Measurements from ENCODE around the gene LITAF.

DNA sequence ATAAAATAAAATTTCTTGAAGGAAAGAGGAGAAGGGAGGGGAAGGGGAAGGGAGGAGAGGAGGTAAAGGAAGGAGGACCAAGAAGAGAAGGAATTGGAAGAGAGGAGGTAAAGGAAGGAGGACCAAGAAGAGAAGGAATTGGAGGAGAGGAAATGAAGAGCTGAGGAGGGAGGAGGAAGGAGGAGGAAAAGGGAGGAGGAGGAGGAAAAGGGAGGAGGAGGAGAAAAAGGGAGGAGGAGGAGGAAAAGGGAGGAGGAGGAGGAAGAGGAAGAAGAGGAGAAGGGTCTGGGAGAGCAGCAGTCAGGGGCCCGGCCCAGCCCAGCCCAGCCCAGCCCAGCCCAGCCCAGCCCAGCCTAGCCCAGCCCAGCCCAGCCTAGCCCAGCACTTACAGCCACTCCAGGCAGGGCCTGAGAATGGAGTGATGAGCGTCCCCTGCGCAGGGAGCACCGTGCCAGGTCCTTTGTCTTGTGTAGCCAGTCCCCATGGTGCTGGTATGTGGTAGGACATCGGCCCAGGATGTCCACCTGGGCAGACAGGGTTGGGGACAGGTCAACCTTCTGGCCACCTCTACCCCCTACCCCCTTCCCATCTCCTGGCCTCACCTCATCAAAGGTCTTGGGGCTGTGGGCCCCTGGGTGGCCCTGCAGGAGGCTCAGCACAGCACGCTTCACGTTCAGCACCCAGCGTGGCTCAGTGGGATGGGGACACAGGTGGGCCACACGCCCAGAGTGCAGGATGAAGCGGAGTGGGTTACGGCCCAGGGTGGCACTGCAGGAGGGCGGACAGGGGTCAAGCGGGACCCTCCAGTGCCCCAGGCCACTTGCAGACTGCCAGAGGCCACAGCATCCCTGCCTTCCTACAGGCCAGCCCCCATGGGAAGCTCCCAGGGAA is 70.9 kb downstream of the LITAF start:
- TF ChIP-seq BHLHE40 (IDR thresholded peaks at IDR 0.05; ENCODE audit: borderline replicate concordance) = no peak
- TF ChIP-seq SP1 (IDR thresholded peaks at IDR 0.05) = no peak
- no peak for TF ChIP-seq TARDBP (IDR thresholded peaks at IDR 0.05)
- TF ChIP-seq, protein P1, sequence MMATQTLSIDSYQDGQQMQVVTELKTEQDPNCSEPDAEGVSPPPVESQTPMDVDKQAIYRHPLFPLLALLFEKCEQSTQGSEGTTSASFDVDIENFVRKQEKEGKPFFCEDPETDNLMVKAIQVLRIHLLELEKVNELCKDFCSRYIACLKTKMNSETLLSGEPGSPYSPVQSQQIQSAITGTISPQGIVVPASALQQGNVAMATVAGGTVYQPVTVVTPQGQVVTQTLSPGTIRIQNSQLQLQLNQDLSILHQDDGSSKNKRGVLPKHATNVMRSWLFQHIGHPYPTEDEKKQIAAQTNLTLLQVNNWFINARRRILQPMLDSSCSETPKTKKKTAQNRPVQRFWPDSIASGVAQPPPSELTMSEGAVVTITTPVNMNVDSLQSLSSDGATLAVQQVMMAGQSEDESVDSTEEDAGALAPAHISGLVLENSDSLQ (IDR thresholded peaks at IDR 0.05) = no peak
- no peak for TF ChIP-seq FOXK2 (IDR thresholded peaks at IDR 0.05)
- no peak for TF ChIP-seq ZNF384 (IDR thresholded peaks at IDR 0.05)
- TF ChIP-seq FOXM1 (IDR thresholded peaks at IDR 0.05; ENCODE audit: borderline replicate concordance) = no peak
- no peak for TF ChIP-seq LEF1 (IDR thresholded peaks at IDR 0.05; ENCODE audit: borderline replicate concordance)
- TF ChIP-seq ARNT (IDR thresholded peaks at IDR 0.05) = no peak
- TF ChIP-seq NFRKB (IDR thresholded peaks at IDR 0.05) = no peak
- no peak for TF ChIP-seq ELF4 (IDR thresholded peaks at IDR 0.05)

Data from HEK293T (cell line).